MM.1S (cell line): ENCODE results near the gene CARHSP1.

Experiments
- EZH2 ChIP-seq: fragments of 300-600 bp; sonication (generic); optimal IDR thresholded peaks from 2 replicates; pipeline ENCODE3; 2017; ENCODE audit warnings: low read depth, mild to moderate bottlenecking, antibody characterized with exemption, low read length, mixed read lengths
- EZH2phosphoT487 ChIP-seq: fragments of 300-600 bp; sonication (generic); IDR thresholded peaks from 2 replicates; pipeline ENCODE4 v1.6.1; 2018; ENCODE audit warnings: antibody characterized with exemption, low read length
- TF ChIP-seq, protein P1 (sequence below): fragments of 300-600 bp; sonication (generic); IDR thresholded peaks from 2 replicates; pipeline ENCODE4 v1.5.1; 2016; ENCODE audit warnings: antibody characterized with exemption, low read length, mixed read lengths

GRCh38 chr16:8915722-8916301, 47.0 kb upstream of the CARHSP1 start:
- TF ChIP-seq, protein P1, sequence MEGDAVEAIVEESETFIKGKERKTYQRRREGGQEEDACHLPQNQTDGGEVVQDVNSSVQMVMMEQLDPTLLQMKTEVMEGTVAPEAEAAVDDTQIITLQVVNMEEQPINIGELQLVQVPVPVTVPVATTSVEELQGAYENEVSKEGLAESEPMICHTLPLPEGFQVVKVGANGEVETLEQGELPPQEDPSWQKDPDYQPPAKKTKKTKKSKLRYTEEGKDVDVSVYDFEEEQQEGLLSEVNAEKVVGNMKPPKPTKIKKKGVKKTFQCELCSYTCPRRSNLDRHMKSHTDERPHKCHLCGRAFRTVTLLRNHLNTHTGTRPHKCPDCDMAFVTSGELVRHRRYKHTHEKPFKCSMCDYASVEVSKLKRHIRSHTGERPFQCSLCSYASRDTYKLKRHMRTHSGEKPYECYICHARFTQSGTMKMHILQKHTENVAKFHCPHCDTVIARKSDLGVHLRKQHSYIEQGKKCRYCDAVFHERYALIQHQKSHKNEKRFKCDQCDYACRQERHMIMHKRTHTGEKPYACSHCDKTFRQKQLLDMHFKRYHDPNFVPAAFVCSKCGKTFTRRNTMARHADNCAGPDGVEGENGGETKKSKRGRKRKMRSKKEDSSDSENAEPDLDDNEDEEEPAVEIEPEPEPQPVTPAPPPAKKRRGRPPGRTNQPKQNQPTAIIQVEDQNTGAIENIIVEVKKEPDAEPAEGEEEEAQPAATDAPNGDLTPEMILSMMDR = no peak
- no peak for TF ChIP-seq EZH2
- no peak for TF ChIP-seq EZH2phosphoT487
